NCI-H526 (cell line): ENCODE data around the gene TMSB15C.

Source experiments
- DNase-seq, 2 experiments: peaks; one replicate each; lab custom pipeline; 2025; lab: John Stamatoyannopoulos, UW

The TMSB15C gene

DNA sequence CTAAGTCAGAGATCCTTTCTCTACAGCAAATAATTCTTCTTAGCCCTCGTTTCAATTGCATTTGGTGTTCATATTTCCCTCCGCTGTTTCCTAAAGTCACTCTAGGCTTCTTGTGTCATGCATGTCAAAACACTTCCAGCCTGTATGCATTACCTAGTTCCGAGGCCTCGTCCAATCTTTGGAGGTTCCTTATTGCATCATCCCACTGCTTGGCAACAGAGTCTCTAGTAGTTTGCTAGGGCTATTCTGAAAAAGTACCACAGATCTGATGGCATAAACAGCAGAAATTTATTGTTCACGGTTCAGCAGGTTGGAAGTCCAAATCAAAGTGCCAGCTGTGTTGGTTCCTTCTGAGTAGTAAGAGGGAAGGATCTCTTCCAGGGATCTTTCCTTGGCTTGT, 30.4 kb downstream of the TMSB15C start:
- no peak for DNase-seq

DNA sequence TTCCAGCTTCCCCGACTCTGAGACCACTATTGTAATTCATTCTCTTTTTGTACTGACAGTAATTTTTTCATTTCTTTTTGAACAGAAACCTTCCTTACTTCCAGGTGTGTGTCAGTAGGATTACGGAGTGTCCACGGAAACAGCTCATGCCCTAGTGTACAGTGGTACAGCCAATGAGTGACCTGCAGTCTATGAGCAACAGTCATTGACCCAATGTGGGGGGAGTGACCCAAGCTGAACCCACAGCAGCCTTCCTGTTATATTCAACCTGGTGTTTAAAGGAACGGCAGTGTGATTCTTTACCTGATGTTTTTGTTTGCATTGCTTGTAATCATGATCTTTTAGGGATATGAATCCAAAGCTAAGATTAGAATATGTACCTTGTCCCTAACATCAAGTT, 35.0 kb downstream of the TMSB15C start:
- no peak for DNase-seq

GRCh38 chrX:104039689-104040505, 36.1 kb downstream of the TMSB15C start, which contains the start of gene H2BW2:
H2BW2 (plus strand) TSS chrX:104039956; CDS start chrX:104039995, 39 bp downstream.
- DNase-seq: no peak
